Breast epithelium (tissue), 3 donors: ENCODE measurements around the gene MTUS2.

Experiments used
- POLR2A ChIP-seq: fragments of 450-650 bp; IDR thresholded peaks from one replicate; pipeline ENCODE4 v1.6.1; 2016; ENCODE audit warnings: antibody characterized with exemption, mild to moderate bottlenecking, moderate library complexity
- TF ChIP-seq, protein P1 (sequence below), 3 donors: fragments of 450-650 bp; IDR thresholded peaks; one replicate each; pipeline ENCODE4 v1.5.1; 2016 to 2017; ENCODE audit warnings: antibody characterized with exemption in 3 of 3, mild to moderate bottlenecking in 3 of 3, moderate library complexity in 3 of 3

DNA sequence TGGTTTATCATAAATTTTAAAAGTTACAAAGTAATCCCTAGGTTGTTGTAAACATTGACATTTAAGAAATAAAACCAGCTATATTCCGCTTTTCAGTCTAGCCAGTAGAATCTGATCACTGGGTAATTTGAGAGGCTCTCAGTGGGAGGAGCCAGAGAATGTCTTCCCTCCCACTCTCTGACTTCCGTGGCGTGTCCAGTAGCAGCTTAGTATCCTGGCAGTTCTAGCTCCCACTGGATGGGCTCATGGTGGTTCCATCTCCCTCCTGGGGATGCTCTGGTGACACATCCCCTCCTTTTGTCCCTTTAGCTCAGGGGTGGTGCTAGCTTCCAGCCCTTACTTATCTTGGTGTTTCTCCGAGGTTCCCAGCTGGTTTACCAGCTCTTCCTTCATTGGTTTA, 34.5 kb downstream of the MTUS2 start:
- TF ChIP-seq, protein P1, sequence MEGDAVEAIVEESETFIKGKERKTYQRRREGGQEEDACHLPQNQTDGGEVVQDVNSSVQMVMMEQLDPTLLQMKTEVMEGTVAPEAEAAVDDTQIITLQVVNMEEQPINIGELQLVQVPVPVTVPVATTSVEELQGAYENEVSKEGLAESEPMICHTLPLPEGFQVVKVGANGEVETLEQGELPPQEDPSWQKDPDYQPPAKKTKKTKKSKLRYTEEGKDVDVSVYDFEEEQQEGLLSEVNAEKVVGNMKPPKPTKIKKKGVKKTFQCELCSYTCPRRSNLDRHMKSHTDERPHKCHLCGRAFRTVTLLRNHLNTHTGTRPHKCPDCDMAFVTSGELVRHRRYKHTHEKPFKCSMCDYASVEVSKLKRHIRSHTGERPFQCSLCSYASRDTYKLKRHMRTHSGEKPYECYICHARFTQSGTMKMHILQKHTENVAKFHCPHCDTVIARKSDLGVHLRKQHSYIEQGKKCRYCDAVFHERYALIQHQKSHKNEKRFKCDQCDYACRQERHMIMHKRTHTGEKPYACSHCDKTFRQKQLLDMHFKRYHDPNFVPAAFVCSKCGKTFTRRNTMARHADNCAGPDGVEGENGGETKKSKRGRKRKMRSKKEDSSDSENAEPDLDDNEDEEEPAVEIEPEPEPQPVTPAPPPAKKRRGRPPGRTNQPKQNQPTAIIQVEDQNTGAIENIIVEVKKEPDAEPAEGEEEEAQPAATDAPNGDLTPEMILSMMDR (IDR thresholded peaks at IDR 0.05) = no peak
- no peak for TF ChIP-seq POLR2A
